Skeletal muscle satellite cell (primary cell): ENCODE results near the gene MEF2C.

Source experiments
- H3K27me3 ChIP-seq: 2 replicates; pipeline ENCODE4 v1.7.0; 2013; ENCODE audit warnings: low read length; ENCODE audit not compliant: control insufficient read depth, insufficient read depth
- H3K36me3 ChIP-seq: 2 replicates; pipeline ENCODE4 v1.7.0; 2013; ENCODE audit warnings: mild to moderate bottlenecking, control low read depth, low read length; ENCODE audit not compliant: insufficient read depth
- H3K4me1 ChIP-seq: 2 replicates; pipeline ENCODE4 v1.7.0; 2013; ENCODE audit warnings: low read length; ENCODE audit not compliant: control insufficient read depth, insufficient read depth
- H3K4me2 ChIP-seq: 2 replicates; pipeline ENCODE4 v1.7.0; 2013; ENCODE audit warnings: mild to moderate bottlenecking, low read length
- H3K4me3 ChIP-seq: 2 replicates; pipeline ENCODE4 v1.7.0; 2013; ENCODE audit warnings: low read length
- H3K9ac ChIP-seq: 2 replicates; pipeline ENCODE4 v1.7.0; 2013; ENCODE audit warnings: mild to moderate bottlenecking, low read depth, low read length, moderate library complexity
- H3K9me3 ChIP-seq: replicated peaks from 2 replicates; pipeline ENCODE4 v1.7.0; 2013; ENCODE audit warnings: mild to moderate bottlenecking, control low read depth, low read length

MEF2C gene

DNA sequence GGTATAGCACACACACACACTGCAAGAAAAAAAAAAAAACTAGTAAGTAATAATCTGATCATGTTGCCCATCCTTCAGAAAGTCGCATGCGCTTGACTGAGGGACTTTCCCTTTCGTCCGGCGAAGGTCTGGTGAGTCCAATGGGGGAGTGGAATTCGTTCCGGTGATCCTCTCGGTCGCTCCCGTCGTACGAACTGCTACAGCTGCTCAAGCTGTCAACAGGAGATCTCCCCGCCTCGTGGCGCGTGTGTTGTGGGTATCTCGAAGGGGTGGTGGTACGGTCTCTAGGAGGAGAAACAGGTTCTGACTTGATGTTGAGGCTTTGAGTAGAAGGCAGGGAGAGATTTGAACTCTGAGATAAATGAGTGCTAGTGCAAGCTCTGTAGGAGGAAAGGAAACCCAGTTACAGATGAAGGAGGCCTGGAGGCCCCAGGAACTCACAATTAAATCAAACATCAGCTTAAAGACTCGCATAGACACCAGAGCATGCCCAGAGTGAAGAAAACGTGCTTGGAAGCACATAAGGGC is 160.4 kb downstream of the MEF2C start:
- Histone ChIP-seq H3K36me3 (no peaks in the 10 kb centered on the region), H3K4me3 (no peak overlapping the region), H3K9me3 (no peaks in the 10 kb centered on the region), H3K4me1 (no peaks in the 10 kb centered on the region), H3K27me3 (no peaks in the 10 kb centered on the region), H3K9ac (no peak overlapping the region), H3K4me2 (no peak overlapping the region)

DNA sequence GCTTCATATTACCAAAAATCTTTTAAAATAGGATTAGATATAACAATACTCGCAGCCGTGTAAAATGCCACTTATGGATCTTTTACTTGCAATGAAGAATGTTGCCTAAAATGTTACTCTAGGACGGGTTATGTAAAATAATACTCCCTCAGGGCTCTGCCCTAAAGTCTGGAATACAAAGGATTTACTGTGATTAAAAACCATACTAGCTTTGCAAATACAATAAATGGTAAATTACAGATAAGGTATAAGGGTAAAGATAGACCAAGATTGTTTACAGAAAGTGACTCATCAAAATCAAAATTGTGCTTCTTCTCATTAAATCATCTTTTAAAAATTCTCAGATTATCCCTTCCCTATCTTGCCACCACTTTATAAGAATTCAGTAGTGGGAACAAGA is 163.6 kb downstream of the MEF2C start:
- H3K4me2 ChIP-seq: no peak overlapping the region
- no peak overlapping the region for H3K4me3 ChIP-seq
- H3K36me3 ChIP-seq: no peaks in the 10 kb centered on the region
- no peaks in the 10 kb centered on the region for H3K4me1 ChIP-seq
- H3K9me3 ChIP-seq: no peaks in the 10 kb centered on the region
- no peak overlapping the region for H3K9ac ChIP-seq
- H3K27me3 ChIP-seq: no peaks in the 10 kb centered on the region

- no peak overlapping the region for H3K4me2 ChIP-seq
- H3K9ac ChIP-seq: no peak overlapping the region
- H3K27me3 ChIP-seq: no peaks in the 10 kb centered on the region
- H3K4me1 ChIP-seq: no peaks in the 10 kb centered on the region
- H3K4me3 ChIP-seq: no peak overlapping the region
- H3K9me3 ChIP-seq: no peaks in the 10 kb centered on the region
- H3K36me3 ChIP-seq: no peaks in the 10 kb centered on the region
Observed at GRCh38 chr5:88718736-88719135, 164.2 kb downstream of the MEF2C start.

DNA sequence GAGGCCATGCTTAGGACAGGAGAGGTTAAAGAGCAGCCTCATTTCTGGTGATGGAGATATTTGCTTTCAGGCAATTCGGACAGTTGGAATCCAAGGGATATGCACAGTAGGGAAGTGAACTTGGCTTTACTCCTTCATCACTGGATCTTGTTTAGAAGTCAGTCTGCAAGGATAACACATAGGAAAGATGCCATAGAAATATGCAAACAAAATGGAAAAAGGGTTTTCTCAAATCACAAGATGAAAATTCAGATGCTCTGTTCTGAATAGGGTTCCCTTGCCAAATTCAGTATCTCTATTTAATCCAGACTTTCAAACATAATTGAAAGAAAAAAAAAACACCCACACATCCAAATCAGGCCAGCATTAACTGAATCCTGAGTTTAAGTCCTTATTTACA is 166.9 kb downstream of the MEF2C start:
- Histone ChIP-seq H3K4me2 (no peak overlapping the region), H3K4me3 (no peak overlapping the region), H3K4me1 (no peaks in the 10 kb centered on the region), H3K9ac (no peak overlapping the region), H3K36me3 (no peaks in the 10 kb centered on the region), H3K9me3 (no peaks in the 10 kb centered on the region), H3K27me3 (no peaks in the 10 kb centered on the region)

DNA sequence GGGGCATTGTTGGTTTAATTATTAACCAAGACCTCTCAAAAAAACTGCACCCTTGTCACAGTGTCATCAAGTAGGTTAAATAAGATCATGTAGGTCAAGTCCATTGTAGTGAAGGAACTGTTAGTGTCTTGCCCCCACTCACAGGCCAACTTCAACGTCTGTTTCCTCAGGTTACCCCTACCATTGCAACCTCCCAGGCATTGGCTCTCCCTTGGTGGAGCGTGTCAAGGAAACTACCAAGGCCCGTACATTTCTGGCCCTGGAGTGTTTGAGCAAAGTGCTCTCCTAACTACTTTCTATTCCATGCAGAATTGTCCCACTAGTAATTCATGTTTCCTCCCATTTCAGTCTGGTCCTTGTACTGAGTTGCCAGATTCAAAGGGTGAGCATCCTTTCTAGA is 167.5 kb downstream of the MEF2C start:
- Histone ChIP-seq H3K9me3 (no peaks in the 10 kb centered on the region), H3K4me1 (no peaks in the 10 kb centered on the region), H3K9ac (no peak overlapping the region), H3K27me3 (no peaks in the 10 kb centered on the region), H3K4me3 (no peak overlapping the region), H3K4me2 (no peak overlapping the region), H3K36me3 (no peaks in the 10 kb centered on the region)

- no peak overlapping the region for H3K9ac ChIP-seq
- no peaks in the 10 kb centered on the region for H3K27me3 ChIP-seq
- H3K36me3 ChIP-seq: no peaks in the 10 kb centered on the region
- no peaks in the 10 kb centered on the region for H3K4me1 ChIP-seq
- no peak overlapping the region for H3K4me3 ChIP-seq
- no peak overlapping the region for H3K4me2 ChIP-seq
- no peaks in the 10 kb centered on the region for H3K9me3 ChIP-seq
Observed at GRCh38 chr5:88713818-88714217, 169.2 kb downstream of the MEF2C start.

- H3K4me2 ChIP-seq: no peak overlapping the region
- H3K4me3 ChIP-seq: no peak overlapping the region
- H3K27me3 ChIP-seq: no peaks in the 10 kb centered on the region
- no peaks in the 10 kb centered on the region for H3K9me3 ChIP-seq
- no peaks in the 10 kb centered on the region for H3K4me1 ChIP-seq
- no peak overlapping the region for H3K9ac ChIP-seq
- H3K36me3 ChIP-seq: no peaks in the 10 kb centered on the region
Observed at GRCh38 chr5:88708682-88709398, 174.1 kb downstream of the MEF2C start.

DNA sequence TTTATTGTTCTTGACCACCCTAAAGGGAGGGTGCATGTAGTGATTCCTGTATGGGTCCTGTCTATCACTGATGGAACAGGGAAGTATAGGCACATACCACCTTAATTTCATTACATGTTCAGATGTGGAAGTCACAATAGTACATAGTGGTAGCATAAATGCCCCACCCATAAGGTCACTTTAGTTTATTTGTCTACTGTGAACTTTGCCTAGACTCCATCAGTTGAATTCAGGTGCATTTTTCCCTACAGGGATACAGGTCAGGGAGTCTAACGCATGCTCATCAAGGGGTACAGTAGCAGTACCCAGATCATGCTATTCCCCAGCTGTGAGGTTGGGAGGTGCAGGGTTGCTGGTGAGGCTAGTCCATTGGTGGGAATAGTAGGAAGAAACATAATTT is 175.0 kb downstream of the MEF2C start:
- Histone ChIP-seq H3K9ac (no peak overlapping the region), H3K4me3 (no peak overlapping the region), H3K36me3 (no peaks in the 10 kb centered on the region), H3K4me1 (no peaks in the 10 kb centered on the region), H3K4me2 (no peak overlapping the region), H3K27me3 (no peaks in the 10 kb centered on the region), H3K9me3 (no peaks in the 10 kb centered on the region)

GRCh38 chr5:88707216-88707965 is 175.6 kb downstream of the MEF2C start:
- no peak overlapping the region for H3K4me2 ChIP-seq
- H3K4me3 ChIP-seq: no peak overlapping the region
- no peaks in the 10 kb centered on the region for H3K9me3 ChIP-seq
- no peaks in the 10 kb centered on the region for H3K36me3 ChIP-seq
- H3K4me1 ChIP-seq: no peaks in the 10 kb centered on the region
- no peak overlapping the region for H3K9ac ChIP-seq
- peaks cover 2% of the 10 kb centered on the region for H3K27me3 ChIP-seq

GRCh38 chr5:88702332-88702731 is 180.7 kb downstream of the MEF2C start:
- Histone ChIP-seq H3K36me3 (no peaks in the 10 kb centered on the region), H3K4me1 (no peaks in the 10 kb centered on the region), H3K9me3 (no peaks in the 10 kb centered on the region), H3K4me3 (no peak overlapping the region), H3K27me3 (peaks cover 46% of the 10 kb centered on the region), H3K4me2 (no peak overlapping the region), H3K9ac (no peak overlapping the region)

- Histone ChIP-seq H3K4me1 (no peaks in the 10 kb centered on the region), H3K27me3 (peaks cover 69% of the 10 kb centered on the region), H3K36me3 (no peaks in the 10 kb centered on the region), H3K9me3 (no peaks in the 10 kb centered on the region), H3K9ac (no peak overlapping the region), H3K4me2 (no peak overlapping the region), H3K4me3 (no peak overlapping the region)
Observed at GRCh38 chr5:88700121-88700520, 182.9 kb downstream of the MEF2C start.

DNA sequence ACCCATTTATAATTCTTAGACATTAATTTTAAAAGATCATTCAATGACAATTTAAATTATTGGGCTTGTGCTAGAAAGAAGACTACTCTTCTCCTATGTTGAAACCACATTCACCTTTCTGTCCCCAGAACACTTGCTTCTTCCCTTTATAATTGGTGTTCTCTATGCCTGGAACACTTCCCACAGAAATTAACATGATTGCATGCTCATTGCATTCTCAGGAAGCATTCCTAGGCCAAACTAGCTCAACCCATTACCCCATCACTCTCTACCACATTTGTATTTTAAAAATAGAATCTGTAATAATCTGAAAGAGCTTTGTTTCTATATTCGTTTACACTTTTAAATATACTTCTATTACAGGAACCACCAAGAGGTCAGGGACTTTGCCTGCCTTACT is 184.7 kb downstream of the MEF2C start:
- Histone ChIP-seq H3K36me3 (no peaks in the 10 kb centered on the region), H3K4me2 (no peak overlapping the region), H3K27me3 (peaks cover 85% of the 10 kb centered on the region), H3K4me1 (no peaks in the 10 kb centered on the region), H3K4me3 (no peak overlapping the region), H3K9me3 (no peaks in the 10 kb centered on the region), H3K9ac (no peak overlapping the region)
